OCI-LY1 (cell line): Measurements from ENCODE around the gene PNMA1.

Experiments used
- H2AFZ ChIP-seq: fragments of 200-600 bp; sonication (generic), shearing (Covaris generic); 2 replicates; pipeline ENCODE4 v1.6.0; 2014; ENCODE audit warnings: antibody characterized with exemption, mild to moderate bottlenecking, low read length
- H3F3A ChIP-seq: fragments of 200-600 bp; sonication (generic), shearing (Covaris generic); 2 replicates; pipeline ENCODE4 v1.6.0; 2014; ENCODE audit warnings: mild to moderate bottlenecking, antibody characterized with exemption, low read length, moderate library complexity; ENCODE audit not compliant: insufficient read depth
- H3K27ac ChIP-seq: fragments of 200-600 bp; sonication (generic); 2 replicates; pipeline ENCODE4 v1.5.1; 2014; ENCODE audit warnings: low read length, mixed run types, mild to moderate bottlenecking, low read depth; ENCODE audit not compliant: poor library complexity, severe bottlenecking
- H3K27me3 ChIP-seq: fragments of 200-600 bp; sonication (generic); 2 replicates; pipeline ENCODE4 v1.6.0; 2014; ENCODE audit warnings: antibody characterized with exemption, mild to moderate bottlenecking, low read length, moderate library complexity; ENCODE audit not compliant: insufficient read depth
- H3K36me3 ChIP-seq: fragments of 200-600 bp; sonication (generic); 2 replicates; pipeline ENCODE4 v1.6.1; 2014; ENCODE audit warnings: mild to moderate bottlenecking, antibody characterized with exemption, low read length, moderate library complexity, mixed read lengths; ENCODE audit not compliant: insufficient read depth
- H3K4me1 ChIP-seq: fragments of 200-600 bp; sonication (generic); 2 replicates; pipeline ENCODE4 v1.5.1; 2014; ENCODE audit warnings: mild to moderate bottlenecking, low read length, moderate library complexity; ENCODE audit not compliant: insufficient read depth, severe bottlenecking
- H3K4me2 ChIP-seq: fragments of 200-600 bp; sonication (generic), shearing (Covaris generic); 2 replicates; pipeline ENCODE4 v1.6.1; 2014; ENCODE audit warnings: low read length
- H3K4me3 ChIP-seq: fragments of 200-600 bp; sonication (generic); 2 replicates; pipeline ENCODE4 v1.5.1; 2014; ENCODE audit warnings: low read length, low read depth, mild to moderate bottlenecking, mixed read lengths; ENCODE audit not compliant: poor library complexity, severe bottlenecking
- H3K79me2 ChIP-seq: fragments of 200-600 bp; shearing (Covaris generic); 2 replicates; pipeline ENCODE4 v1.6.1; 2016; ENCODE audit warnings: mixed run types, low read length, mixed read lengths; ENCODE audit not compliant: insufficient read depth
- H3K9ac ChIP-seq: fragments of 200-600 bp; sonication (generic), shearing (Covaris generic); 2 replicates; pipeline ENCODE4 v1.6.1; 2014; ENCODE audit warnings: mild to moderate bottlenecking, low read length, mixed read lengths
- H3K9me2 ChIP-seq: fragments of 200-600 bp; sonication (generic), shearing (Covaris generic); 2 replicates; pipeline ENCODE4 v1.6.1; 2014; ENCODE audit warnings: low read depth, mild to moderate bottlenecking, low read length, mixed read lengths
- H3K9me3 ChIP-seq: fragments of 200-600 bp; shearing (Covaris generic); 2 replicates; pipeline ENCODE4 v1.6.1; 2014; ENCODE audit warnings: low read length, mixed read lengths
- H4K20me1 ChIP-seq: fragments of 200-600 bp; sonication (generic), shearing (Covaris generic); 2 replicates; pipeline ENCODE4 v1.6.0; 2016; ENCODE audit warnings: mild to moderate bottlenecking, low read length; ENCODE audit not compliant: insufficient read depth
- CTCF ChIP-seq: fragments of 200-600 bp; sonication (generic), shearing (Covaris generic); IDR thresholded peaks from 2 replicates; pipeline ENCODE4 v1.5.1; 2017; ENCODE audit warnings: mild to moderate bottlenecking, antibody characterized with exemption, low read length, moderate library complexity, mixed read lengths
- EZH2 ChIP-seq: fragments of 200-600 bp; sonication (generic), shearing (Covaris generic); IDR thresholded peaks from 2 replicates; pipeline ENCODE4 v1.8.0; 2017; ENCODE audit warnings: borderline replicate concordance, mixed run types, mild to moderate bottlenecking, antibody characterized with exemption, low read length, moderate library complexity, mixed read lengths

PNMA1 gene

DNA sequence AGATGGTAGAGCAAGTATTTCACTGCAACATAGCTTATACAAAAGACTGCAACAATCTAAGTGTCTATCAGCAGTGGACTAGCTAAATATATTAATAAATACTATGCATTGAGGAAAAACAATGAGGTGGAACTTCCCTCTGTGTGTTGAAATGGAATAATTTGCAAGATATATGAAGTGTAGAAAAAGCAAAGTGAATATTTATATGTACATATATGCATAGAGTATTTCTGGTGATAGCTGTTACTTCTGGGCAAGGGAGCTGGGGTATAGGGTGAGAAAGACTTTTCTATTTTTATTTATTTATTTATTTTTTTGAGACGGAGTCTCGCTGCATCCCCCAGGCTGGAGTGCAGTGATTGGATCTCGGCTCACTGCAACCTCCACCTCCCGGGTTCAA, 35.5 kb downstream of the PNMA1 start:
- Histone ChIP-seq H3K36me3 (no peaks in the 10 kb centered on the region), H3K9ac (no peak overlapping the region), H2AFZ (no peak overlapping the region), H3K4me1 (no peaks in the 10 kb centered on the region), H3K4me3 (no peak overlapping the region), H4K20me1 (no peaks in the 10 kb centered on the region), H3K79me2 (no peaks in the 10 kb centered on the region), H3K27ac (no peak overlapping the region), H3K4me2 (no peak overlapping the region), H3K9me2 (no peaks in the 10 kb centered on the region), H3K27me3 (no peaks in the 10 kb centered on the region), H3K9me3 (no peaks in the 10 kb centered on the region), H3F3A (no peaks in the 10 kb centered on the region)
- no peak for TF ChIP-seq CTCF
- no peak for TF ChIP-seq EZH2

- Histone ChIP-seq H3K4me2 (no peak overlapping the region), H3K9me2 (no peaks in the 10 kb centered on the region), H3K9me3 (no peaks in the 10 kb centered on the region), H3K9ac (no peak overlapping the region), H3K36me3 (no peaks in the 10 kb centered on the region), H4K20me1 (no peaks in the 10 kb centered on the region), H3K79me2 (no peaks in the 10 kb centered on the region), H3F3A (no peaks in the 10 kb centered on the region), H3K4me1 (no peaks in the 10 kb centered on the region), H2AFZ (no peak overlapping the region), H3K27me3 (no peaks in the 10 kb centered on the region), H3K4me3 (no peak overlapping the region), H3K27ac (no peak overlapping the region)
- TF ChIP-seq CTCF, result no peak
- no peak for TF ChIP-seq EZH2
Observed at GRCh38 chr14:73674986-73675385, 39.2 kb downstream of the PNMA1 start.

DNA sequence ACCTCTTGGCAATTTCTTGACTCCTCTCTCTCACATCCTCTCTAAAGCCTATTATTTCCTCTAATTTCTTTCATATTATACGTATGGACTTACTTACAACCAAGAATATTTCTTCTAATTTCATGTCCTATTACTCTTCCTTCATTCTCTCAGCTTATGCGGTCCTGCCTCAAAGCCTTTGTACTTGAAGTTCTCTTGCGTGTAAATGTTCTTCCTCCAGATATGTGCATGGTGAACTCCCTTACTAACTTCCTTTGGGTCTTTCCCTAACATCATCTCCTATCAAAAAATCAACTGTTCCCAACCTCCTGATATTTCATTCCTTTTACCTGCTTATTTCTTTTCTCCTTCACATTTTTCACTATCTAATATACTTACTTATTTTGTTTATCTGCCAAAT, 46.3 kb downstream of the PNMA1 start:
- Histone ChIP-seq H3K27ac (no peak overlapping the region), H3K36me3 (no peaks in the 10 kb centered on the region)

More for the DNA sequence above, 46.3 kb downstream of the PNMA1 start:
- H3K79me2 ChIP-seq, result no peaks in the 10 kb centered on the region
- no peaks in the 10 kb centered on the region for H3K9me3 ChIP-seq
- H3K4me1 ChIP-seq, result no peaks in the 10 kb centered on the region
- H3K9me2 ChIP-seq, result no peaks in the 10 kb centered on the region
- no peak for TF ChIP-seq EZH2
- TF ChIP-seq CTCF, result no peak
- H3K4me3 ChIP-seq, result no peak overlapping the region
- H3K4me2 ChIP-seq, result no peak overlapping the region
- no peaks in the 10 kb centered on the region for H4K20me1 ChIP-seq
- no peak overlapping the region for H3K9ac ChIP-seq
- H3K27me3 ChIP-seq, result no peaks in the 10 kb centered on the region
- no peak overlapping the region for H2AFZ ChIP-seq
- H3F3A ChIP-seq, result no peaks in the 10 kb centered on the region
